Loucy (cell line): ENCODE results near the gene MUC20.
"Not testable (repeated sequence)": the region's sequence is repeated elsewhere in the genome, so short reads cannot be mapped to it uniquely, and the experiment has no call there.

Source experiments
- CTCF ChIP-seq: fragments of 200-600 bp; sonication (generic); conservative IDR thresholded peaks from 2 replicates; pipeline ENCODE4 v1.5.1; 2014; ENCODE audit warnings: mild to moderate bottlenecking, antibody characterized with exemption, low read length
- EZH2phosphoT487 ChIP-seq: fragments of 200-600 bp; IDR thresholded peaks from 2 replicates; pipeline ENCODE4 v1.6.1; 2018; ENCODE audit warnings: antibody characterized with exemption, mild to moderate bottlenecking, moderate library complexity, borderline replicate concordance

GRCh38 chr3:195737782-195738181 lies 17.0 kb downstream of the MUC20 start:
- TF ChIP-seq CTCF, EZH2phosphoT487: not testable (repeated sequence)
